Panc1 (cell line): ENCODE data around the gene RIPOR3. TPM values are rescaled to one million over a fixed set of nuclear protein-coding genes. Genes with fewer than 3 reads are reported as not detected.

Experiments
- ATAC-seq: fragments of 200-7000 bp; cut with Tn5 transposase; 2 replicates; pipeline ENCODE4 v1.9.1; 2020; ENCODE audit warnings: mild to moderate bottlenecking, moderate library complexity
- BruUV-seq: library from RNA; stranded (reverse); fragments of 400-500 nt; replicated peaks from 2 replicates; lab custom pipeline; 2021; lab: Mats Ljungman, UMichigan
- CTCF ChIA-PET: fragments of 300-600 bp; sonication (Branson Sonifier 250); formaldehyde crosslinking; loops from one replicate; lab custom pipeline; 2022; ENCODE audit warnings: antibody characterized with exemption; lab: Charles Lee
- POLR2A ChIA-PET: fragments of 300-600 bp; sonication (Branson Sonifier 250); formaldehyde crosslinking; loops from one replicate; lab custom pipeline; 2022; ENCODE audit warnings: antibody characterized with exemption; lab: Charles Lee
- DNase-seq: peaks from one replicate; pipeline ENCODE4 v3.0.0-alpha.2; 2010; ENCODE audit warnings: low read depth, low spot score
- H3K27ac ChIP-seq: 2 replicates; pipeline ENCODE4 v1.5.1; 2011; ENCODE audit warnings: mild to moderate bottlenecking, low read length, inconsistent platforms
- H3K27me3 ChIP-seq: fragments of 200-500 bp; sonication (Bioruptor generic); 2 replicates; pipeline ENCODE4 v1.6.0; 2014; ENCODE audit warnings: low read length, inconsistent platforms; ENCODE audit not compliant: control insufficient read depth, insufficient read depth
- H3K36me3 ChIP-seq: fragments of 200-500 bp; sonication (Bioruptor generic); 2 replicates; pipeline ENCODE4 v1.5.1; 2014; ENCODE audit warnings: inconsistent platforms, mild to moderate bottlenecking, low read length, moderate library complexity; ENCODE audit not compliant: control insufficient read depth, insufficient read depth
- H3K4me1 ChIP-seq: 2 replicates; pipeline ENCODE4 v1.5.1; 2011; ENCODE audit warnings: inconsistent platforms, mild to moderate bottlenecking, low read length, moderate library complexity; ENCODE audit not compliant: control insufficient read depth, insufficient read depth
- H3K4me3 ChIP-seq, 2 experiments: 2 replicates each; pipeline ENCODE4 v1.5.1; 2011 to 2012; ENCODE audit warnings: low read depth in 2 of 2, low read length in 2 of 2, mild to moderate bottlenecking in 2 of 2, inconsistent platforms in 1 of 2, moderate library complexity in 1 of 2
- H3K9me3 ChIP-seq: fragments of 200-500 bp; sonication (Bioruptor generic); 2 replicates; pipeline ENCODE4 v1.5.1; 2014; ENCODE audit warnings: low read depth, mild to moderate bottlenecking, inconsistent platforms, low read length, moderate library complexity; ENCODE audit not compliant: control insufficient read depth, insufficient read depth
- POLR2AphosphoS5 ChIP-seq: IDR thresholded peaks from 2 replicates; pipeline ENCODE4 v1.6.1; 2012; ENCODE audit warnings: mild to moderate bottlenecking, low read depth, low read length, moderate library complexity
- SIN3A ChIP-seq: IDR thresholded peaks from 2 replicates; pipeline ENCODE4 v1.6.1; 2012; ENCODE audit warnings: low read depth, mild to moderate bottlenecking, low read length, moderate library complexity, borderline replicate concordance; ENCODE audit not compliant: insufficient read depth
- TCF7L2 ChIP-seq: IDR thresholded peaks from 2 replicates; pipeline ENCODE4 v1.6.1; 2011; ENCODE audit warnings: mild to moderate bottlenecking, low read depth, low read length, inconsistent platforms
- in situ Hi-C: cut with HindIII; loops from 2 replicates; pipeline ENCODE4 v1.10.0; 2016; ENCODE audit warnings: low sequenced_read_pairs, low pct_unique_long_range_greater_than_20kb
- intact Hi-C: fragments of 100-400 bp; cut with micrococcal nuclease; formaldehyde crosslinking; loops from one replicate; pipeline ENCODE4 v1.10.0; 2022; ENCODE audit not compliant: unreplicated experiment
- total RNA-seq: library from RNA; stranded (reverse); gene quantifications from one replicate; pipeline ENCODE4 v1.2.1, GENCODE V29; 2021; ENCODE audit not compliant: unreplicated experiment
- TF ChIP-seq, protein P1 (sequence below), 2 experiments: IDR thresholded peaks; 2 replicates each; pipeline ENCODE4 v1.6.1; 2011 to 2012; ENCODE audit warnings: low read depth in 2 of 2, control low read depth in 1 of 2, low read length in 1 of 2, mild to moderate bottlenecking in 1 of 2, moderate library complexity in 1 of 2; ENCODE audit not compliant: insufficient read depth in 1 of 2
- TF ChIP-seq, protein P2 (sequence below): fragments of 450-650 bp; IDR thresholded peaks from 2 replicates; pipeline ENCODE4 v1.5.1; 2017; ENCODE audit warnings: mild to moderate bottlenecking

The RIPOR3 gene
- total RNA-seq, 1 experiment from 2014 or later: 92.5 TPM

DNA sequence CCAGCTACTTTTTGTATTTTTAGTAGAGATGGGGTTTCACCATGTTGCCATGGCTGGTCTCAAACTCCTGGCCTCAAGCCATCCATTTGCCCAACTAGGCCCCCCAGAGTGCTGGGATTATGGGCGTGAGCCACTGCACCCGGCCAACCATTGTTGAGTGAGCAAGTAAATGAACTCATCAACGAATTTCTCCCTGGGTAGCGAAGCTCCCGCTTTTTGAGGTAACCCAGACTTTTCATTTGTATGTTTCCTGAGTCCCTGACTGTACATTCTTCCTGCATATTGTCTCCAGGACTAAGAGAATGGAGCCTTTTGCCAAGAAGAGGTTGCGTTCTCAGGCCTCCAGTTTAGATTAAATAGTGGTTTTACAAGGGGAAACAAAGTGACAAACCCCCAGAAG is 36.4 kb downstream of the RIPOR3 start:
- POLR2A ChIA-PET: no interaction called here
- no peaks in the 10 kb centered on the region for H3K27me3 ChIP-seq
- H3K27ac ChIP-seq: peak overlapping the region; percentile 92
- in situ Hi-C loops: no loop called here
- BruUV-seq: no TSS peak
- peak overlapping the region in 1 of 2 experiments; percentile 28; a peak in 1 of 4 replicates for H3K4me3 ChIP-seq
- H3K9me3 ChIP-seq: no peaks in the 10 kb centered on the region
- TF ChIP-seq, protein P1, sequence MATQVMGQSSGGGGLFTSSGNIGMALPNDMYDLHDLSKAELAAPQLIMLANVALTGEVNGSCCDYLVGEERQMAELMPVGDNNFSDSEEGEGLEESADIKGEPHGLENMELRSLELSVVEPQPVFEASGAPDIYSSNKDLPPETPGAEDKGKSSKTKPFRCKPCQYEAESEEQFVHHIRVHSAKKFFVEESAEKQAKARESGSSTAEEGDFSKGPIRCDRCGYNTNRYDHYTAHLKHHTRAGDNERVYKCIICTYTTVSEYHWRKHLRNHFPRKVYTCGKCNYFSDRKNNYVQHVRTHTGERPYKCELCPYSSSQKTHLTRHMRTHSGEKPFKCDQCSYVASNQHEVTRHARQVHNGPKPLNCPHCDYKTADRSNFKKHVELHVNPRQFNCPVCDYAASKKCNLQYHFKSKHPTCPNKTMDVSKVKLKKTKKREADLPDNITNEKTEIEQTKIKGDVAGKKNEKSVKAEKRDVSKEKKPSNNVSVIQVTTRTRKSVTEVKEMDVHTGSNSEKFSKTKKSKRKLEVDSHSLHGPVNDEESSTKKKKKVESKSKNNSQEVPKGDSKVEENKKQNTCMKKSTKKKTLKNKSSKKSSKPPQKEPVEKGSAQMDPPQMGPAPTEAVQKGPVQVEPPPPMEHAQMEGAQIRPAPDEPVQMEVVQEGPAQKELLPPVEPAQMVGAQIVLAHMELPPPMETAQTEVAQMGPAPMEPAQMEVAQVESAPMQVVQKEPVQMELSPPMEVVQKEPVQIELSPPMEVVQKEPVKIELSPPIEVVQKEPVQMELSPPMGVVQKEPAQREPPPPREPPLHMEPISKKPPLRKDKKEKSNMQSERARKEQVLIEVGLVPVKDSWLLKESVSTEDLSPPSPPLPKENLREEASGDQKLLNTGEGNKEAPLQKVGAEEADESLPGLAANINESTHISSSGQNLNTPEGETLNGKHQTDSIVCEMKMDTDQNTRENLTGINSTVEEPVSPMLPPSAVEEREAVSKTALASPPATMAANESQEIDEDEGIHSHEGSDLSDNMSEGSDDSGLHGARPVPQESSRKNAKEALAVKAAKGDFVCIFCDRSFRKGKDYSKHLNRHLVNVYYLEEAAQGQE (IDR thresholded peaks at IDR 0.05; ENCODE audit: insufficient read depth in 1 of 2, low read depth in 2 of 2, low read length in 1 of 2): no peak
- no peak for TF ChIP-seq TCF7L2
- no peak for TF ChIP-seq SIN3A
- TF ChIP-seq, protein P2, sequence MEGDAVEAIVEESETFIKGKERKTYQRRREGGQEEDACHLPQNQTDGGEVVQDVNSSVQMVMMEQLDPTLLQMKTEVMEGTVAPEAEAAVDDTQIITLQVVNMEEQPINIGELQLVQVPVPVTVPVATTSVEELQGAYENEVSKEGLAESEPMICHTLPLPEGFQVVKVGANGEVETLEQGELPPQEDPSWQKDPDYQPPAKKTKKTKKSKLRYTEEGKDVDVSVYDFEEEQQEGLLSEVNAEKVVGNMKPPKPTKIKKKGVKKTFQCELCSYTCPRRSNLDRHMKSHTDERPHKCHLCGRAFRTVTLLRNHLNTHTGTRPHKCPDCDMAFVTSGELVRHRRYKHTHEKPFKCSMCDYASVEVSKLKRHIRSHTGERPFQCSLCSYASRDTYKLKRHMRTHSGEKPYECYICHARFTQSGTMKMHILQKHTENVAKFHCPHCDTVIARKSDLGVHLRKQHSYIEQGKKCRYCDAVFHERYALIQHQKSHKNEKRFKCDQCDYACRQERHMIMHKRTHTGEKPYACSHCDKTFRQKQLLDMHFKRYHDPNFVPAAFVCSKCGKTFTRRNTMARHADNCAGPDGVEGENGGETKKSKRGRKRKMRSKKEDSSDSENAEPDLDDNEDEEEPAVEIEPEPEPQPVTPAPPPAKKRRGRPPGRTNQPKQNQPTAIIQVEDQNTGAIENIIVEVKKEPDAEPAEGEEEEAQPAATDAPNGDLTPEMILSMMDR: no peak
- TF ChIP-seq POLR2AphosphoS5: no peak
- intact Hi-C loops: no loop called here
- ATAC-seq (peak; percentile 14; the same call in 1 of the 2 replicates), DNase-seq (no peak)
- CTCF ChIA-PET: no interaction called here
- peaks cover 57% of the 10 kb centered on the region for H3K4me1 ChIP-seq
- H3K36me3 ChIP-seq: no peaks in the 10 kb centered on the region

DNA sequence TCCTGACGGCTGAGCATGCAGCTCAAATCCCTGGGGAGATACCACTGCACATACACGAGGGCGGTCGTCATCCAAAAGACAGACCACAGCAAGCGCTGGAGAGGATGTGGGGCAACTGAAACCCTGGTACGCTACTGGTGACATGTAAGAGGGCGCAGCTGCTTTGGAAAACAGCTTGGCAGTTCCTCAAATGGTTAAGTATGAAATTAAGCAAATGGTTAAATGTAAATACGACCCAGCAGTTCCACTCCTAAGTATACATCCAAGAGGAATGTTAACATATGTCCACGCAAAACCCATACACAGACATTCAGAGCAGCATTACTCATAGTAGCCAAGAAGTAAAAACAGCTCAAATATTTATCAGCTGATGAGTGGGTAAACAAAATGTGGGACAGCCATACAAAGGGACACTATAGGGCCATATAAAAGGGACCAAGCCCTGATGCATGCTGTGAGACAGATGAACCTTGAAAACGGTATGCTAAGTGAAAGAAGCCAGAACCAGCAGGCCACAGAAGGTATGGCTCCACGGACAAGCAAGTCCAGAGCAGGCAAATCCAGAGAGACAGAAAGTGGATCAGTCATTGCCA is 38.5 kb downstream of the RIPOR3 start:
- ChIA-PET POLR2A (no interaction called here), CTCF (interaction anchor here (1.2 kb wide), 1 partner anchor 16 kb away, joined by 5 read pairs; no protein-coding TSS in a partner anchor)
- Histone ChIP-seq H3K9me3 (no peaks in the 10 kb centered on the region), H3K27me3 (no peaks in the 10 kb centered on the region), H3K4me3 (no peak overlapping the region), H3K36me3 (no peaks in the 10 kb centered on the region), H3K4me1 (peaks cover 54% of the 10 kb centered on the region), H3K27ac (peak overlapping the region; percentile 92)
- BruUV-seq: no TSS peak
- in situ Hi-C loops: no loop called here
- TF ChIP-seq SIN3A (no peak), TCF7L2 (no peak), POLR2AphosphoS5 (no peak)
- TF ChIP-seq, protein P1 (IDR thresholded peaks at IDR 0.05; ENCODE audit: insufficient read depth in 1 of 2, low read depth in 2 of 2, low read length in 1 of 2): no peak
- TF ChIP-seq, protein P2: no peak
- intact Hi-C loops: no loop called here
- no peak for DNase-seq
- ATAC-seq: peak; percentile 65
